Neural crest cell (in vitro differentiated cells): ENCODE results near the gene CARD6. TPM values are rescaled to one million over a fixed set of nuclear protein-coding genes. Genes with fewer than 3 reads are reported as not detected.
"Not testable (repeated sequence)": the region's sequence is repeated elsewhere in the genome, so short reads cannot be mapped to it uniquely, and the experiment has no call there.

Source experiments
- DNase-seq: peaks from one replicate; pipeline ENCODE4 v3.0.0; 2021; ENCODE audit warnings: low read depth, mixed read lengths, low spot score
- H3K27ac Mint-ChIP-seq: one replicate; pipeline ENCODE4 v1.8.0; 2021; ENCODE audit warnings: mild to moderate bottlenecking, mixed read lengths; ENCODE audit not compliant: unreplicated experiment
- H3K27me3 Mint-ChIP-seq: 2 replicates; pipeline ENCODE4 v1.8.0; 2021; ENCODE audit warnings: low read depth, mild to moderate bottlenecking, mixed read lengths
- H3K36me3 Mint-ChIP-seq: 2 replicates; pipeline ENCODE4 v1.8.0; 2021; ENCODE audit warnings: low read depth, mild to moderate bottlenecking, mixed read lengths
- H3K4me1 Mint-ChIP-seq: 2 replicates; pipeline ENCODE4 v1.8.0; 2021; ENCODE audit warnings: mixed read lengths
- H3K4me3 Mint-ChIP-seq: one replicate; pipeline ENCODE4 v1.8.0; 2021; ENCODE audit warnings: mild to moderate bottlenecking, mixed read lengths
- H3K9me3 Mint-ChIP-seq: 2 replicates; pipeline ENCODE4 v1.8.0; 2021; ENCODE audit warnings: mixed read lengths
- total RNA-seq: library from RNA; stranded (reverse); gene quantifications from 2 replicates; pipeline ENCODE4 v1.2.1, GENCODE V29; 2021
- TF ChIP-seq, protein P1 (sequence below): fragments of 200-600 bp; sonication (generic); conservative IDR thresholded peaks from 2 replicates; pipeline ENCODE4 v1.5.0; 2021; ENCODE audit warnings: antibody characterized with exemption, mild to moderate bottlenecking

The CARD6 gene
- total RNA-seq, 1 donor from 2014 or later, result not detected

DNA sequence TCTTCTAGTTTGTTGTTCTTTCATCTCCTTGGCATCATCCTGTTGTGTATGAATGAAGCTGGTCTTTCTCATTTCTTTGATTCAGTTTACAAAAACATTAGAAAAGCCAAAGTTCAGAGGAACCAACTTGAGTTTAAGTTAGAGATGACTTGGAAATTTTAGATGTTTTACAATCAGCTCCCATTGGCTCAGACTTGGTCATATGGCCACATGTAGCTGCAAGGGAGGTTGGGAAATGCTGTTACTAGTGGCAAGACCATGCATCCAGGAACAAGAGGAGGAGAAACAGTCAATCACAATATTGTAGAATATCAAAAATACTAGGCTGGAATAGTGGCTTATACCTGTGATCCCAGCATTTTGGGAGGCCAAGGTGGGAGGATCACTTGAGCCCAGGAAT, 19.5 kb downstream of the CARD6 start:
- Mint-ChIP-seq H3K9me3 (peaks cover 4% of the 10 kb centered on the region), H3K4me1 (no peaks in the 10 kb centered on the region), H3K4me3 (no peak overlapping the region), H3K27me3 (no peaks in the 10 kb centered on the region), H3K36me3 (peaks cover 3% of the 10 kb centered on the region), H3K27ac (no peak overlapping the region)
- TF ChIP-seq, protein P1, sequence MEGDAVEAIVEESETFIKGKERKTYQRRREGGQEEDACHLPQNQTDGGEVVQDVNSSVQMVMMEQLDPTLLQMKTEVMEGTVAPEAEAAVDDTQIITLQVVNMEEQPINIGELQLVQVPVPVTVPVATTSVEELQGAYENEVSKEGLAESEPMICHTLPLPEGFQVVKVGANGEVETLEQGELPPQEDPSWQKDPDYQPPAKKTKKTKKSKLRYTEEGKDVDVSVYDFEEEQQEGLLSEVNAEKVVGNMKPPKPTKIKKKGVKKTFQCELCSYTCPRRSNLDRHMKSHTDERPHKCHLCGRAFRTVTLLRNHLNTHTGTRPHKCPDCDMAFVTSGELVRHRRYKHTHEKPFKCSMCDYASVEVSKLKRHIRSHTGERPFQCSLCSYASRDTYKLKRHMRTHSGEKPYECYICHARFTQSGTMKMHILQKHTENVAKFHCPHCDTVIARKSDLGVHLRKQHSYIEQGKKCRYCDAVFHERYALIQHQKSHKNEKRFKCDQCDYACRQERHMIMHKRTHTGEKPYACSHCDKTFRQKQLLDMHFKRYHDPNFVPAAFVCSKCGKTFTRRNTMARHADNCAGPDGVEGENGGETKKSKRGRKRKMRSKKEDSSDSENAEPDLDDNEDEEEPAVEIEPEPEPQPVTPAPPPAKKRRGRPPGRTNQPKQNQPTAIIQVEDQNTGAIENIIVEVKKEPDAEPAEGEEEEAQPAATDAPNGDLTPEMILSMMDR, result no peak
- DNase-seq, result no peak

DNA sequence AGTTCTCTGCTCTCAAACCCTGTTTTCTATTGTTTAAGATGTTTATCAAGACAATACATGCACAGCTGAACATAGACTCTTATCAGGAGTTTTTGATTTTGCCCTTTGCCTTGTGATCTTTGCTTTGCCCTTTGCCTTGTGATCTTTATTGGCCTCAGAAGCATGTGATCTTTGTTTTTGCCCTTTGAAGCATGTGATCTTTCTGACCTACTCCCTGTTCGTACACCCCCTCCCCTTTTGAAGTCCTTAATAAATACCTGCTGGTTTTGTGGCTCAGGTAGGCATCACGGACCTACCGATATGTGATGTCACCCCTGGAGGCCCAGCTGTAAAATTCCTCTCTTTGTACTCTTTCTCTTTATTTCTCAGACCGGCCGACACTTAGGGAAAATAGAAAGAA, 23.8 kb downstream of the CARD6 start:
- not testable (repeated sequence) for H3K36me3 Mint-ChIP-seq, H3K4me1 Mint-ChIP-seq, H3K27me3 Mint-ChIP-seq, H3K4me3 Mint-ChIP-seq, H3K9me3 Mint-ChIP-seq, H3K27ac Mint-ChIP-seq, DNase-seq

DNA sequence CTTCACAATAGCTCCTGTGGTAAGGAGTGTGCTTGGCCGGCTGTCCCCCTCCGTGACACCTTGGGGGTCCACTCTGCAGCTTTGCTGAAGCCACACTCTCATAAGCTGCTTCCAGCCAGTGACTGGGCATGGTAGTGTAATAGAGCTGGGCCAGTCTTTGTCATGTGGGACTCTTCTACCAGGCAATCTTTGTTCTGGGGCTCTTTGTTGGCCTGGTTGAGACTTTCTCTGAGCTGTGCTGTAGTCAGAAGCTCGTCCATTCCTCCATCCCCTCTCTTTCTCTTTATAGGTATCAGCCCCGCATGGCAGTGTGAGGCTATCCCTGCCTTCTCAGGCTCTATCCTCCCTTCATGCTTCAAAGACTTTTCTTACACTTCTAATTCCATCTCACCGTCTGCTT, 25.7 kb downstream of the CARD6 start:
- peaks cover 4% of the 10 kb centered on the region for H3K9me3 Mint-ChIP-seq
- H3K27ac Mint-ChIP-seq, result no peak overlapping the region
- no peak for DNase-seq
- peaks cover 2% of the 10 kb centered on the region for H3K27me3 Mint-ChIP-seq
- peaks cover 3% of the 10 kb centered on the region for H3K36me3 Mint-ChIP-seq
- no peak overlapping the region for H3K4me3 Mint-ChIP-seq
- TF ChIP-seq, protein P1, result no peak
- H3K4me1 Mint-ChIP-seq, result no peaks in the 10 kb centered on the region

DNA sequence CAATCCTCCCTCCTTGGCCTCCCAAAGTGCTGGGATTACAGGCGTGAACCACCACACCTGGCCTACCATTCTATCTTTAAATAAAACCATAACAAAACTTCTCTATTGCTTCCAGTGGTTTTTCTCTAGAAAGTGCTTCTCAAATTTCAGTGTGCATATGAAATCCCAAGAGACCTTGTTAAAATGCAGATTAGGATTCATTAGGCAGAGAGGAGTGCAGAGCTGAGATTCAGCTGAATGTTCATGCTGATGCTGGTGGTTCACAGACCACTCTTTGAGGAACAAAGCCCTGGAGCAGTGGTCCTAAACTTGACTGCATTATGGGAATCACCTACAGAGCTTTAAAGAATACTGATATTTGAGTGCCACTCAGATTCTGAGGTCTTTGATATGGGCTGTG, 28.2 kb downstream of the CARD6 start:
- peaks cover 7% of the 10 kb centered on the region for H3K4me1 Mint-ChIP-seq
- H3K36me3 Mint-ChIP-seq, result peaks cover 3% of the 10 kb centered on the region
- H3K27ac Mint-ChIP-seq, result no peak overlapping the region
- H3K9me3 Mint-ChIP-seq, result peaks cover 4% of the 10 kb centered on the region
- DNase-seq, result no peak
- H3K4me3 Mint-ChIP-seq, result no peak overlapping the region
- H3K27me3 Mint-ChIP-seq, result peaks cover 2% of the 10 kb centered on the region
- TF ChIP-seq, protein P1, result no peak

DNA sequence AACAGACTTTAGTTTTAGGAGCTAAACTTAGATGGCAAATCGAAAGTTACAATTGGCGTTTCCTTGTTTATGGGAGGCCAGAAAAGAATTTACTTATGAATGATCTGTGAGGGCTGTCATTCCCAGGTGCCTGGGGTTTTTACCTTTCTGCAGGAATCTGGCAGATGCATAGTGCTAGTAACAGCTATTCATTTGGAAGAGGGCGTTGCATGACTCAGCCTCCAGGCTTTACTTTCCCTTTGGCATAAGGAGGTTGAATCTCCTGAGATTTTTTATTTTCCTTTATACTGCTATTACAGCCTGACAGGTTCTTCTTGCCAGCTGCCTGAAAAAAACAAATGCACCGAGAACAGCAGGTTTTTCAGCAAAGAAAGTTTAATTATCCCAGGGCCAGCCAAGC, 30.0 kb downstream of the CARD6 start:
- TF ChIP-seq, protein P1, result no peak
- no peak overlapping the region for H3K4me3 Mint-ChIP-seq
- H3K27ac Mint-ChIP-seq, result no peak overlapping the region
- no peak for DNase-seq
- H3K27me3 Mint-ChIP-seq, result peaks cover 2% of the 10 kb centered on the region
- H3K9me3 Mint-ChIP-seq, result no peaks in the 10 kb centered on the region
- H3K4me1 Mint-ChIP-seq, result peaks cover 7% of the 10 kb centered on the region
- no peaks in the 10 kb centered on the region for H3K36me3 Mint-ChIP-seq

DNA sequence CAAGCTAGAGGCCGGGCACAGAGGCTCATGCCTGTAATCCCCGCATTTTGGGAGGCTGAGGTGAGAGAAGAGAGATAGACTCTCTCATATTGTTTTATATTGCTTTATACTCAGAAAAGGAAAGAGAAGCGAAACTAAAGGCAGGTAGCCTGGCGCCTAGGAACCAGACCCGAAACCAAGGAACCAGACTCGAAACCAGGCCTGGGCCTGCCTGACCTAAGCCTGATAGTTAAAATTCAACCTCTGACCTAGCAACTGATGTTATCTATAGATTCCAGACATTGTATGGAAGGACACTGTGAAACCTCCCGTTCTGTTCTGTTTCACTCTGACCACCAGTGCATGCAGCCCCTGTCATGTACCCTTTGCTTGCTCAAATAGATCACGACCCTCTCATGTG, 31.1 kb downstream of the CARD6 start:
- not testable (repeated sequence) for H3K4me1 Mint-ChIP-seq, H3K9me3 Mint-ChIP-seq, H3K36me3 Mint-ChIP-seq, H3K27ac Mint-ChIP-seq, H3K27me3 Mint-ChIP-seq, DNase-seq, H3K4me3 Mint-ChIP-seq
